WI38 (cell line): ENCODE results near the gene IMPDH1.

Source experiments
- H3K4me3 ChIP-seq: 2 replicates; pipeline ENCODE4 v1.5.1; 2011; ENCODE audit warnings: low read depth, mild to moderate bottlenecking, control low read depth, low read length
- TF ChIP-seq, protein P1 (sequence below): IDR thresholded peaks from 2 replicates; pipeline ENCODE4 v1.5.1; 2012; ENCODE audit warnings: low read depth, mild to moderate bottlenecking, control low read depth, low read length

Gene IMPDH1

DNA sequence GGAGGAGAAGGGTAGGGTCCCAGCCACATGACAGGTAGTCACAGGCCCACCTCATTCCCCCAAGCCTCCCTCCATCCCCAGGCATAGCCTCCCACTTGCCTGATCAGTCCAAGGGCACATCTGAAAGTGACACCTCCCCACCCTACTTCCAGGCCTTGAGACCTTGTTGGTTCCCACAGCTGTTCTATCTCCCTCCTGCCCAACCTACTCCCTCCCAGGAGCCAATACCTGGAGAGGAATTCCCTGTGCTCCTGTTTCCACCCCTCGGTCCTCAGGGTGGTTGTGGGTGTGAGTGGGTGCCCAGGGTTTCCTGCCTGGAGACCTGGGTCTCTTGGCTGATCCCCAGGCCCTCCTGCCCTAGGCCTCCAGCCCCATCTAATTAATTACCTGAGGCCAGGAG is 11.6 kb upstream of the IMPDH1 start:
- no peak overlapping the region for H3K4me3 ChIP-seq
- TF ChIP-seq, protein P1, sequence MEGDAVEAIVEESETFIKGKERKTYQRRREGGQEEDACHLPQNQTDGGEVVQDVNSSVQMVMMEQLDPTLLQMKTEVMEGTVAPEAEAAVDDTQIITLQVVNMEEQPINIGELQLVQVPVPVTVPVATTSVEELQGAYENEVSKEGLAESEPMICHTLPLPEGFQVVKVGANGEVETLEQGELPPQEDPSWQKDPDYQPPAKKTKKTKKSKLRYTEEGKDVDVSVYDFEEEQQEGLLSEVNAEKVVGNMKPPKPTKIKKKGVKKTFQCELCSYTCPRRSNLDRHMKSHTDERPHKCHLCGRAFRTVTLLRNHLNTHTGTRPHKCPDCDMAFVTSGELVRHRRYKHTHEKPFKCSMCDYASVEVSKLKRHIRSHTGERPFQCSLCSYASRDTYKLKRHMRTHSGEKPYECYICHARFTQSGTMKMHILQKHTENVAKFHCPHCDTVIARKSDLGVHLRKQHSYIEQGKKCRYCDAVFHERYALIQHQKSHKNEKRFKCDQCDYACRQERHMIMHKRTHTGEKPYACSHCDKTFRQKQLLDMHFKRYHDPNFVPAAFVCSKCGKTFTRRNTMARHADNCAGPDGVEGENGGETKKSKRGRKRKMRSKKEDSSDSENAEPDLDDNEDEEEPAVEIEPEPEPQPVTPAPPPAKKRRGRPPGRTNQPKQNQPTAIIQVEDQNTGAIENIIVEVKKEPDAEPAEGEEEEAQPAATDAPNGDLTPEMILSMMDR: no peak

DNA sequence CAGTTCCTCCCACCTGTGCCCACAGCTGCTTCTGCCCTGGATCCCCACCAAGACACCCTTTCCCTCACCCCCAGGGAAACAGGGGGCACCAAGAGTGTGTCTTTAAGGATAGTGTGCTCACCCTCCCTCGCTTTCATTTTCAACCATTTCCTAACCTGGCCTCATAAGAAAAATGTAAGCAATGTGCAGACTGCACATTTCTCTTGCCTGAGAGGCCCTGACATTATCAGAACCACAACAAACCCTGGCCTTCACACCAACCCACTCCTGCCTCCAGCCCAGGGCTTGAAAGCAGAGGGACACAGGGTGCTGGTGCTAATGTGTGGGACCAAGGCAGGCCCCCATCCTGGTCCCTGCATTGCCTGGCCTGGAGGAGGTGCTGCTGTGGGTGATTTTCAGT is 11.0 kb upstream of the IMPDH1 start:
- no peak overlapping the region for H3K4me3 ChIP-seq
- TF ChIP-seq, protein P1: no peak

DNA sequence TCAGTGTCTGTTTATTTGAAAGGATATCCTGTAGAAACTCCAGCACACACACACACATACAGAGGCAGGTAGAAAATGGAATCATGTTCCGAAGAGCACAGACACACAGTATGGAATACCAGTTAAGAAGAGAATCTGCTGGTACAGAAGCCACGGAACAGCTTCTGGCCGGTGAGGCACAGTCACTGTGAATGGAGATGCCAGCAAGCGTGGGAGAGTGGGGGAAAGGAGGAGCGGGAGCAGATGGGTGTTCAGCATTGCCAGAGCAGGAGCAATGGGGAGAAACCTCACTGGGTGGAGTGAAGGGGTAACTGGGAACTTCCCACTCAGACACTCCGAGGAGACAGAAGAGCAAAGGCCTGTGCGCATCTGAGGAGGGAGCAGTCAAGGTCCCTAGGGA is 9.5 kb upstream of the IMPDH1 start:
- no peak overlapping the region for H3K4me3 ChIP-seq
- TF ChIP-seq, protein P1: no peak

DNA sequence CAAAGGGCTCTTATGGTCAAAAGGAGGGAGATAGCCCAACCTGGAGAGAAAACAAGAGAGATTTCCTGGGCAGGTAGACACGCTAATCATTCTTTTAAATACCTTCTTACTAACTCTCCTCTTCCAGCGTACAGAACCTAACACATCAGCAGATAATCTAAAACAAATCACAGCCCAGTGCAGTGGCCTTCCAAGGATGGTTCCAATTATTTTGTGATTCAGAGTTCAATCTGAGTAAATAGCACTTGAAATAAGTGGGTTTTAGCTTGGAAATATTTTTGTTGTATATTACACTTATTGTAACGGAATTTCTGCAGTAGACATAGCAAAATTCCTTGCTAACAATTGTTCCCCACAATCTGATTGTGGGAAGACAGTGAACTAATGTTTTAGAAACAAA is 7.3 kb upstream of the IMPDH1 start:
- no peak overlapping the region for H3K4me3 ChIP-seq
- TF ChIP-seq, protein P1: no peak

DNA sequence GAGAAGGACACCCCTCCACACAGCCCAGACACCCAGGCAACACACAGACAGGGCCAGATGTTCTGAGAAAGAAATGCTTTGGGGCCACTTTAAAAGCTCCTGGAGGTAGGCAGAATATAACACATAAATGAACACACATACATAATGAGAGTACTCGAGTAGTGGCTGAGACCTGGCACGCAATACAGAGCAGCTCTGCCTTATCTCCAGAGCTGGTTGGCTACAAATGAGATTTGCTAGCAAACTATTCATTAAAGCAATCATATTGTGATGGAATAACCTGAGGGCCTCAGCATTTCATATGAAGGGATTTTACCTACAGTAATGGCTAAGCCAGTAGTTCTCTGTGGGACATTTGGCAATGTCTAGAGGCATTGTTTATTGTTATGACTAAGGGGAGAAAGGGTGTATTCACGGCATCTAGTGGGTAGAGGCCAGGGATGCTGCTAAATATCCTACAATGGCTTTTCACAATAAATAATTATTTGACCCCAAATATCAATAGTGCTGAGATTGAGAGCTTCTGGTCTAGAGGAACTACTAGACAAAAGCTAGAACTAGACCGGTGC is 5.5 kb upstream of the IMPDH1 start:
- H3K4me3 ChIP-seq: no peak overlapping the region
- TF ChIP-seq, protein P1: no peak

DNA sequence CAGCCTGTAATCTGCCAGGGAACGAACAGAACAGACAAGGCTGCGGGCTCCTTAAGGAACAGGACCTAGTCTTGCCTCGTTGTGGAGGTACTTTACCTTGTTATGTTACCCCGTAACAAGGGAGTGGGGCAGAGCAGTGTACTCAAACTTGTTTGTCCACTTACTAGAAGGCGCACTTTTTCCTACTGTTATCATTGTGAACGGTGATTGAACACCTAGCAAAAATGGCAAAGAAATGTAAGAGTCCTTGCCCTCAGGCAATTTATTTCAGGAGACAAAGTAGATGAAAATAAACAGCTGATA is 620 bp upstream of the IMPDH1 start:
- TF ChIP-seq, protein P1: no peak

DNA sequence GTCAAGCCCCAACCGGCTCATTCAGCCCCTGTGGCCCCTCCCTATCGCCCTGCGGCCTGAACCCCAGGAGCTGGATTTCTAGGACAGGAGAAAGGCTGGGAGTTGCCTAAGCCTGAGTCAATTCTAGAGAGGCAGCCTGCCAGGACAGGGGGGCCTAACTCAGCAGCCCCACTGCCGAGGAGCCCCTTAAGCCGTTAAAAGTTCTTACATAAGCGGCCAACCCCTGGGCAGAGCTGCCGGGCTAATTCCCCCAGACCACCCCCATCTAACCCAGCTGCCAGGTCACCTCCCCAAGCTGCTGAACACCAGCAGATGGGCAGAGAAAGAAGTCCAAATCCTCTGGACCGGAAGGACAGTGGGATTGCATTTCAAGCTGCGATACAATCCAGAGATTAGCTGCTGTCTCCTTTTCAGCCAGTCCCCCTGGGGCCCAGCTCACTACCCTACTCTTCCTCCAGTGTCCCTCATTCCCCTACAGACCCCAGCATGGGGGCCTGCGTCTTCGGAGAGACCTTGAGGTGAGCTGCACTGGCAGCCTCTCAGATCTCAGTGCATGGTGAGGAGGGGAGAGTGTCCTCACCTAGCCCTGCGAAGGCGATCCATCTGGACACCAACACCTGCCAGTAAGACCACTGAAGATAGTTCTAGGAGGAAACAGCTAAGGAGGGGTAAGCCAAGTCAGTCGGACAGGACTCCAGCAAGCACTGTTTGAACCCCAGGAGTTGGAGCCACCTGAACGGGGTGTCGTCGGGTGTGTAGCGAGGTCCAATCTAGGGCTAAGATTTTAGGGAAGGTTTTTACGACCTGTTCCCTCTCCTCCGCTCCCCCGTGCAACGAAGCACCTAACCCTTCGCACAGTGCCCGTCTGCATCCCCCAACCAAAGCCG is 830 bp downstream of the IMPDH1 start:
- TF ChIP-seq, protein P1: no peak

More for the DNA sequence above, 620 bp upstream of the IMPDH1 start:
- peak overlapping the region; percentile 67 for H3K4me3 ChIP-seq

More for the DNA sequence above, 830 bp downstream of the IMPDH1 start:
- peak overlapping the region; percentile 67 for H3K4me3 ChIP-seq
